Smooth muscle cell (in vitro differentiated cells): ENCODE results near the gene CRYBB1. TPM values are rescaled to one million over a fixed set of nuclear protein-coding genes. Genes with fewer than 3 reads are reported as not detected.

ENCODE experiments used
- DNase-seq: peaks from one replicate; lab custom pipeline; 2025; ENCODE audit not compliant: unreplicated experiment; lab: John Stamatoyannopoulos, UW
- H2AFZ ChIP-seq: fragments of 200-600 bp; sonication (generic); 2 replicates; pipeline ENCODE4 v1.6.0; 2016; ENCODE audit warnings: antibody characterized with exemption, low read depth, mild to moderate bottlenecking
- H3F3A ChIP-seq: fragments of 200-600 bp; sonication (generic); 2 replicates; pipeline ENCODE4 v1.6.0; 2017; ENCODE audit warnings: antibody characterized with exemption, low read depth
- H3K27ac ChIP-seq: fragments of 200-600 bp; sonication (generic); 2 replicates; pipeline ENCODE4 v1.5.1; 2016; ENCODE audit warnings: low read depth, mild to moderate bottlenecking
- H3K27me3 ChIP-seq: fragments of 200-600 bp; sonication (generic); 2 replicates; pipeline ENCODE4 v1.6.1; 2016; ENCODE audit warnings: low read depth, mild to moderate bottlenecking
- H3K36me3 ChIP-seq: fragments of 200-600 bp; sonication (generic); 2 replicates; pipeline ENCODE4 v1.5.1; 2016; ENCODE audit warnings: low read depth
- H3K4me1 ChIP-seq: fragments of 200-600 bp; sonication (generic); 2 replicates; pipeline ENCODE4 v1.5.1; 2016; ENCODE audit warnings: low read depth
- H3K4me2 ChIP-seq: fragments of 200-600 bp; sonication (generic); 2 replicates; pipeline ENCODE4 v1.6.0; 2016; ENCODE audit warnings: mild to moderate bottlenecking
- H3K4me3 ChIP-seq: fragments of 200-600 bp; sonication (generic); 2 replicates; pipeline ENCODE4 v1.5.1; 2016; ENCODE audit warnings: mild to moderate bottlenecking
- H3K79me2 ChIP-seq: fragments of 200-600 bp; sonication (generic); 2 replicates; pipeline ENCODE4 v1.6.0; 2016; ENCODE audit warnings: low read depth, mild to moderate bottlenecking
- H3K9ac ChIP-seq: fragments of 200-600 bp; sonication (generic); 2 replicates; pipeline ENCODE4 v1.6.0; 2016; ENCODE audit warnings: low read depth
- H3K9me3 ChIP-seq: fragments of 200-600 bp; sonication (generic); replicated peaks from 2 replicates; pipeline ENCODE4 v1.5.1; 2016; ENCODE audit warnings: low read depth
- H4K20me1 ChIP-seq: fragments of 200-600 bp; sonication (generic); 2 replicates; pipeline ENCODE4 v1.6.0; 2016; ENCODE audit warnings: low read depth
- WGBS: methylation state at CpG from one replicate; pipeline ENCODE4 v1.1.7; 2016; ENCODE audit warnings: low lambda C conversion rate; 5-methylcytosine and 5-hydroxymethylcytosine counted together
- polyA plus RNA-seq: library from polyadenylated mRNA; unstranded; fragments of >200 nt; fragmentation: Nextera tagmentation; extraction: Ambion mirVana; gene quantifications from 2 replicates; pipeline ENCODE4 v1.2.1, GENCODE V29; 2016
- total RNA-seq: library from RNA; depleted of rRNA; stranded (reverse); fragments of >200 nt; gene quantifications from 2 replicates; pipeline ENCODE4 v1.2.3, GENCODE V29; 2014
- TF ChIP-seq, protein P1 (sequence below): fragments of 200-600 bp; sonication (generic); IDR thresholded peaks from 2 replicates; pipeline ENCODE4 v1.5.1; 2017; ENCODE audit warnings: borderline replicate concordance, mild to moderate bottlenecking, antibody characterized with exemption; ENCODE audit not compliant: insufficient read depth, poor library complexity, severe bottlenecking

CRYBB1 gene
- total and polyA plus RNA-seq, 2 experiments from 2014 or later = not detected

DNA sequence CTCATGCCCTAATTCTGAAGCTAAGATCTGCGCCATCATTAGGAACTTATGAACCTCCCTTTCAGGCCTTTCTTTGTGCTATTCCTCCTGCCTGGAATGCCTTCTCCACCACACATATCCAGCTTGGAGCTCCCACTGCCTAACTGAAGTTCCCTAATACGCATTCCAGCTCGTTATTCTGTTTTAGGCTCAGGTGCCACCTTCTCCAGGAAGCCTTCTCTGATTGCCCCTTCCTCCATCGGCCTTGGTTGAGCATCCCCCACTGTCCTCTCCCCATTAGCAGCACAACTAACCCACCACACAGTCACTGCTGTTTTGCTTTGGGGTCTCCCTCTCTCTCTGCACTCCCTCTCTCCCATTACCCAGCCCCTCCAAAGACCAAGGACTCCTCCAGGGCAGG is 5.2 kb downstream of the CRYBB1 start:
- Histone ChIP-seq H3K4me2 (no peak overlapping the region), H3K4me1 (peaks cover 25% of the 10 kb centered on the region), H3K27me3 (peaks cover 10% of the 10 kb centered on the region), H3K36me3 (no peaks in the 10 kb centered on the region), H3K4me3 (no peak overlapping the region), H3K79me2 (no peaks in the 10 kb centered on the region), H3K9ac (no peak overlapping the region), H3F3A (no peaks in the 10 kb centered on the region), H2AFZ (no peak overlapping the region), H3K27ac (no peak overlapping the region), H3K9me3 (no peaks in the 10 kb centered on the region), H4K20me1 (no peaks in the 10 kb centered on the region)
- no peak for DNase-seq
- TF ChIP-seq, protein P1, sequence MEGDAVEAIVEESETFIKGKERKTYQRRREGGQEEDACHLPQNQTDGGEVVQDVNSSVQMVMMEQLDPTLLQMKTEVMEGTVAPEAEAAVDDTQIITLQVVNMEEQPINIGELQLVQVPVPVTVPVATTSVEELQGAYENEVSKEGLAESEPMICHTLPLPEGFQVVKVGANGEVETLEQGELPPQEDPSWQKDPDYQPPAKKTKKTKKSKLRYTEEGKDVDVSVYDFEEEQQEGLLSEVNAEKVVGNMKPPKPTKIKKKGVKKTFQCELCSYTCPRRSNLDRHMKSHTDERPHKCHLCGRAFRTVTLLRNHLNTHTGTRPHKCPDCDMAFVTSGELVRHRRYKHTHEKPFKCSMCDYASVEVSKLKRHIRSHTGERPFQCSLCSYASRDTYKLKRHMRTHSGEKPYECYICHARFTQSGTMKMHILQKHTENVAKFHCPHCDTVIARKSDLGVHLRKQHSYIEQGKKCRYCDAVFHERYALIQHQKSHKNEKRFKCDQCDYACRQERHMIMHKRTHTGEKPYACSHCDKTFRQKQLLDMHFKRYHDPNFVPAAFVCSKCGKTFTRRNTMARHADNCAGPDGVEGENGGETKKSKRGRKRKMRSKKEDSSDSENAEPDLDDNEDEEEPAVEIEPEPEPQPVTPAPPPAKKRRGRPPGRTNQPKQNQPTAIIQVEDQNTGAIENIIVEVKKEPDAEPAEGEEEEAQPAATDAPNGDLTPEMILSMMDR = no peak
- 77% methylated on average over 4 of the region's 4 CpGs for WGBS

DNA sequence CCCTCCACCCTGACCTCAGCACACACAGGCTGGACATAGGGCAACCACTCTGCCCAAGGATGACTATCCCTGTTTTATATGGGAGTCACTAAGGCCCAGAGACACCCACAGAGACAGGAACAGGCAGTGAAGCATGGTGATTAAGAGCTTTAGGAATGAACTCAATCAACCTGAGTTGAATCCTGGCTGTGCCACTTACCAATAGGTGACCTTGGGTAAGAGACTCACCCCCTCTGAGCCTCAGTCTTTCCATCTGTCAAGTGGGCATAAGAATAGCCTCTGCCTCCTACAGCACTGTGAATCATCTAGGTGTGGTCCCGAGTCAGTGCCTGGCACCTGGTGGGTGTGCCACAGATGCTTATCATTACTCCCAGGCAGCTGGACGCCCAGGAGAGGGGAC is 6.8 kb downstream of the CRYBB1 start:
- H3K9ac ChIP-seq = no peak overlapping the region
- H3K4me2 ChIP-seq = no peak overlapping the region
- H3K27ac ChIP-seq = no peak overlapping the region
- DNase-seq = no peak
- H3K9me3 ChIP-seq = no peaks in the 10 kb centered on the region
- peaks cover 10% of the 10 kb centered on the region for H3K27me3 ChIP-seq
- peaks cover 9% of the 10 kb centered on the region for H3K4me1 ChIP-seq
- no peaks in the 10 kb centered on the region for H3F3A ChIP-seq
- H3K4me3 ChIP-seq = no peak overlapping the region
- no peaks in the 10 kb centered on the region for H4K20me1 ChIP-seq
- no peaks in the 10 kb centered on the region for H3K79me2 ChIP-seq
- TF ChIP-seq, protein P1 = no peak
- H3K36me3 ChIP-seq = no peaks in the 10 kb centered on the region
- H2AFZ ChIP-seq = no peak overlapping the region
- WGBS = 94% methylated on average over 2 of the region's 2 CpGs

DNA sequence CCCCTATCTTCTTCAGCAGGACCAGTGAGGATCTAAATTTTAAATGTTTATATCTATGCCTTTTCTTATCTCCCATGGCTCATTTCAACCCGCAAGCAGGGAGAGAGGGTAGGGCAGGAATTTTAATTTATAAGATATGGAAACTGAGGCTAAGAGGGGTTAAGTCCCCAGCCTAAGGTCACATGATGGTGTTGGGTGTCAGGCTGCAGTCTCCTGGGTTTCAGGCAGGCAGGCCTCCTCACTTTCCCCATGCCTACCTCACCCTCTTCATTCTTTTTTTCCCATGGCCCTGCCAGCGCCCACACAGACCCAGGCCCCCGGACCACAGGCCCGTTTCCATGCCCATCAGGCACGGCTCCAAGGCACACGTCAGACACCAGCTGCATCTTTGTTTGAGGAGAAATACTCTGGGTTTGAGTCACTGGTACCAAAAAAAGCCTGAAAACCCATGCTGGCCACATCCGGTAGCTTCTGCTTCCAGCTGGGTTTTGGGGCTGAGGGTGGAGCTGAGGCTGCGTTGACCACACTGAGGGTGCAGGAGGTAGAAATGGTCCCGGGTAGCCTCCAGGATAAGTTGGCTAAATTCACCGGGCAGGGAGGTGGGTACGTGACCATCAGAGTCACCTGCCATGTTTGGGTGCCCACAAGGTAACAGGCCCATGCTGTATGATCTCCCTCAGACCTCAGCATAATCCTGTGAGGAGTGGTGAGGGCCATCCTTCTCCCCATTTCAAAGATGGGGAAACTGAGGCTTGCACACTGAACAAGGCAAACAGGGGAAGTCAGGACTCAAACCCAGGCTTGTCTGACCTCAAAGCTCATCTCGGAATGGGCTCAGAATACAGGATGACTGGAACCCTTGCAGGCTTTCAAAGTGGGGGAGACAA is 7.5 kb downstream of the CRYBB1 start:
- no peak overlapping the region for H2AFZ ChIP-seq
- no peaks in the 10 kb centered on the region for H3K79me2 ChIP-seq
- DNase-seq = no peak
- no peaks in the 10 kb centered on the region for H3K9me3 ChIP-seq
- no peaks in the 10 kb centered on the region for H3K36me3 ChIP-seq
- WGBS = 69% methylated on average over 12 of the region's 12 CpGs
- H3K4me2 ChIP-seq = no peak overlapping the region
- H3F3A ChIP-seq = no peaks in the 10 kb centered on the region
- no peak overlapping the region for H3K9ac ChIP-seq
- H3K4me3 ChIP-seq = no peak overlapping the region
- no peaks in the 10 kb centered on the region for H4K20me1 ChIP-seq
- peak overlapping the region; percentile 44 for H3K27ac ChIP-seq
- H3K27me3 ChIP-seq = peaks cover 10% of the 10 kb centered on the region
- H3K4me1 ChIP-seq = peaks cover 9% of the 10 kb centered on the region
- TF ChIP-seq, protein P1 = no peak

DNA sequence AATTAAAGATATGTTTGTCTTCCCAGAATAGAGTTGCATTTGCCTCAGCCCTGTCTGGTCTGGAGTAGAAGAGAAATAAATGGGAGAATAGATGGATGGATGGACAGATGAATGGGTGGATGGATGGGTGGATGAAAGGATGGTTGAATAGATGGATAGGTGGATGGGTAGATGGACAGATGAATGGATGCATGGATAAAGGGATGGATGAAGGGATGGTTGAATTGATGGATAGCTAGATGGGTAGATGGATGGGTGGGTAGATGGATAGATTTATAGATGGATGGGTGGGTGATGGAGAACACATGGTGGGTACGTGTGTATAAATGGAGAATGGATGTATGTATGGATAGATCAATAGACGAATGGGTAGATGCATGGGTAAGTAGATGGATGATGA is 8.5 kb downstream of the CRYBB1 start:
- Histone ChIP-seq H3K4me1 (peaks cover 9% of the 10 kb centered on the region), H3K27me3 (peaks cover 4% of the 10 kb centered on the region), H3K79me2 (no peaks in the 10 kb centered on the region), H4K20me1 (no peaks in the 10 kb centered on the region), H3K4me3 (no peak overlapping the region), H3K9me3 (no peaks in the 10 kb centered on the region), H3K27ac (no peak overlapping the region), H3F3A (no peaks in the 10 kb centered on the region), H2AFZ (no peak overlapping the region), H3K4me2 (no peak overlapping the region), H3K36me3 (no peaks in the 10 kb centered on the region), H3K9ac (no peak overlapping the region)
- TF ChIP-seq, protein P1 = no peak
- WGBS = 95% methylated on average over 2 of the region's 2 CpGs
- no peak for DNase-seq
